ENCODE results near the gene BZW2.

- TF ChIP-seq CTCF (IDR thresholded peaks at IDR 0.05) (peak in 1 of 4 experiments; percentile 6), POLR2AphosphoS5 (IDR thresholded peaks at IDR 0.05) (peak; percentile 44), POLR2A (IDR thresholded peaks at IDR 0.05) (no peak)
Measured at GRCh38 chr7:16668049-16668858, 22.3 kb downstream of the BZW2 start.
